Ramos (cell line): ENCODE results near the gene TENT4B.

Source experiments
- in situ Hi-C: fragments of 300-500 bp; cut with MboI; formaldehyde crosslinking; loops from one replicate; pipeline ENCODE4 v1.14.3; 2022; ENCODE audit warnings: low sequenced_read_pairs; ENCODE audit not compliant: unreplicated experiment

TENT4B gene

DNA sequence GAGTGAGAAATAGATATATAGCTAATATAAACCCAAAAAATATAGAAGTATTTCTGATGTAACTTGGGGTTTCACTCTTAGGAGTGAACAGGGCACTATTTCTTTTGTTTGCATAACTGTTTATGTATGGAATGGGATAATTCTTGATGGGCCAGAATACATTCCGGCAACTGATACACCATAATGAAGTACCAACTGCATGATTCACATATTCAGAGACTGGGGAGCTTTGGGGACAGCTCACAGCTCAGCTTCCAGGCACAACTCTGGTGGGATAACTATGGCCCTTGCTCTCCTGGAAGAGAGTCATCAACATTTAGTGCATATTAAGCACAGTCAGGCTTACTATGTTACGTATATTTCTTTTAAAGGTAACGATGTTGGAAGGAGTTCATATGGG is 71.2 kb downstream of the TENT4B start:
- in situ Hi-C loops, result no loop called here

DNA sequence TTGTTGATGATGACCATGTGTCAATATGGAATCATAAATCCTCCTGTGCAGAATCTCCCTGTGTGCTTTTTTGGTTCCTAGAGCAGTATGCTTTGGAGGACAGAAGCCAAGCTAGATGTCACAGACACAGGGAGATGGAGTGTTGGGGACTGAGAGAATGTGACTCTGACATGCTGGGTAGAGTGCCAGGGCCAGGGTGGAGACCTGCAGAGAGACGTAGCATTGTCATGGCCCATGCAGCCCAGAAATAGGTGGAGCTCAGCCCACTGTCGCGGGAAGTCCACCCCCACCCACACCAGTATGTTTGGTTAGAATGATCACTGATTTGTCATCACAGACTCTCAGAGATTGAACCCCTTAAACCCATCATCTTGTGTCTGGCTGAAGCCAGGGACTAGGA is 74.0 kb downstream of the TENT4B start:
- in situ Hi-C loops, result loop anchor here (25.0 kb wide), 1 partner anchor 435 kb away; no protein-coding TSS in a partner anchor

DNA sequence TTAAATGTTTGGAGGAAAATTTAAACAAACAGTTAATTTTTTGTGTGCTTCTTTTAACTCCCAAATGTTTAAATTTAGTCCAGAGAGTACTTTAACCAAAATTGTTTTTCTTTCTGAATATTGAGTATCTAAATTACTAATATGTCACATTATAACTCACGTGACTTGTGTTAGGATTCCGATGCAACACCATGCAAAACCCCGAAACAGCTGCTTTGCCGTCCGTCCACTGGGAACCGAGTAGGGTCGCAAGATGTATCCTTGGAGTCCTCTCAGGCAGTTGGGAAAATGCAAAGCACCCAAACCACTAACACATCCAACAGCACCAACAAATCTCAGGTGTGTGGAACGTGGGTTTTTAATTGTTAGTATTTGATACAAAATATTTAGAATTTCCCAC is 74.6 kb downstream of the TENT4B start:
- in situ Hi-C loops, result loop anchor here (25.0 kb wide), 1 partner anchor 435 kb away; no protein-coding TSS in a partner anchor

DNA sequence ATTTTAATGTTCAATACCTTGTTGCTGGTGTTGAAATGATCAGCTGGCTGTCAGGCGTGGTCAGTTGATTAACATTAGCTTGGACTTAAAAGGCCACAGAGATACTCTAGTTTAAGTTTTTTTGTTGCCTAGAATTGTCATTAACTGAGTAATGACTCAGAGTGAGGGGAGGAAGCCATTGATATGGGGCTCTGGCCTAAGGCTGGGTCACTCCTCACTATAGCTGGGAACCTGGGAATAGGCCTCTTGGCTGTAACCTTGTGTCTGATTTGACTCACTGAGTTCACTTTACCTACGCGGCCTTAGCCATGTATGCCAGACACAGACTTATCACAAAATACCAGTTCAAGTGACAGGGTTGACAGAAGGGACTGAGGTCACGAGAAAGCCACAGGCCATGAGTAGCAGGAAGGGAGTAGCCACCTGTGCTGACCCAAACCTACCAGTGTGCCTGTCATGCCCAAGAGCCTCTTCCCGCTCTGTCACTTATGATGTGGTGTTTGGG is 75.3 kb downstream of the TENT4B start:
- in situ Hi-C loops, result loop anchor here (25.0 kb wide), 1 partner anchor 434 kb away; no protein-coding TSS in a partner anchor

DNA sequence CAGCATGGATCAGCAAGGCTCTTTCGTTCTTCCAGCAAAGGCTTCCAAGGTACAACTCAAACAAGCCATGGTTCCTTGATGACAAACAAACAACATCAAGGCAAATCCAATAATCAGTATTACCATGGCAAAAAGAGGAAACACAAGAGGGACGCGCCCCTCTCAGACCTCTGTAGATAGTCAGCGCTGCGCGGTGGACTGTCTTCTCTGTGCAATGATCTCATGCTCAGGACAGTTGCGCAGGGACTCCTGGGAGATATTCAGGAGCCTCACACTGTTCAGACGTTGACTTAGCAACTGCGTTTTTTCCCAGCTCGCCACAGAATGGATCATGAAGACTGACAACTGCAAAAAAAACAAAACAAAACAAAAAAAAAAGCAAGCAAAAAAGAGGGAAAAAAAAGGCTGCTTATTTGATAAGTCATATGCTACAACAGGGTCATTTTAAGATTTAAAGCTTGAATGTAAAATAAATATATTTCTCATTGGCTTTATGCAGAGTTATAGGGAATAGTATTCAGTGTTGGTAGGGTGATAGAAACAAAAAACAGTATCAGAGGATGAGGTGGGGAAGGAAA is 76.1 kb downstream of the TENT4B start:
- in situ Hi-C loops, result loop anchor here (25.0 kb wide), 1 partner anchor 433 kb away; no protein-coding TSS in a partner anchor

DNA sequence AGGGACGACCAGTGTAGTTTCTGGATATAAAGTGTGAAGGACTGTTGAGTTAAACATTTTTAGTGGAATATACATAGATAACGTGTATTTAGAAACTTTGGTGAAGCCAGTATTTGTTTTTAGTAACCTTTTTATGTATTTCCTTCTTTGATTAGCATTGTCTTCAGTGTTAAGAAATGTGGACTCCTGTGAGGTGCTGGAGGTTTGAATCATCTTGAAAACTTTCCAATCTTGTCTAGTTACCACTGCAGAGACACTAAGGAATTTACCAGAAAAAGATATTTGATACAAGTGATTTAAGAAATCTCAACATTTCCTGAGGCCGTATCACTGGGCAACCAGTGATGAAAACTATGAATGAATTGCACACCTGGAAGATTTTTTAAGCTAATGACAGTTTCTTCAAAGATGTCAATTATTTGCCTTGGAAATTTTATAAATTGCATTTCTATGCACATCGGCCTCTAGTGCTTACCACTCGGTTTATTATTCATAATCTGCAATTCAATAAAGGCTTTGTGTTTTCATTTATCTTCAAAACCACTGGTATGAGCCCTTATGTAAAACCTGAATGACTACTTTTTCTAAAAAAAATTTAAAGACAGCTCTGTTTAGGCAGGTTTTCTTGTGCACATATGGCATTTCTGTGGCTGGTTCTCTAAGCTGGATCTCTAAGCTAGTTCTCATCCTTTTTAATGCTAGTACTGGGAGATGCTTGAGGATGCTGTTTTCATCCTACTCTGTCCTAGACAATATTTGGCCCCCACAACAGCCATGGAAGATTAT is 81.9 kb downstream of the TENT4B start:
- in situ Hi-C loops, result loop anchor here (5.0 to 25.0 kb wide), 2 partner anchors 47 to 427 kb away; no protein-coding TSS in a partner anchor

DNA sequence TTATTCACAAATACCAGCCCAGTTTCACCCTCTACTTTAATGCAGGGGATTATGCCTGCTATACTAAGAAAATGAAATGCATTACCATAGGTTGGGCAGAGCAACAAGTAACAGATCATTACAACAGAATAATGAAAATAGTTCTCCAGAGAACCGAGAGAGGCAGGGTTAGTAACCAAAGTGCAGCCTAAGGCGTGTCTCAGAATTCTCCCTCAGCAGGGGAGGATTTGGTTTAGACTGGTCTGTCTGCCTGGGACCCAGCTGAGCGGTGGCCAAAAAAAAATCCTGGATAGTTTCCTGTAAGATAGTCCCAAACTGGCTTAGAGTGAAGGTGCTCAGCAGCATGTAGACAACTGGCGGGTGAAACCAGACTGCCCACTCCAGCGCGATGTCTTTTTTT is 82.5 kb downstream of the TENT4B start:
- in situ Hi-C loops, result loop anchor here (25.0 kb wide), 1 partner anchor 427 kb away; no protein-coding TSS in a partner anchor

DNA sequence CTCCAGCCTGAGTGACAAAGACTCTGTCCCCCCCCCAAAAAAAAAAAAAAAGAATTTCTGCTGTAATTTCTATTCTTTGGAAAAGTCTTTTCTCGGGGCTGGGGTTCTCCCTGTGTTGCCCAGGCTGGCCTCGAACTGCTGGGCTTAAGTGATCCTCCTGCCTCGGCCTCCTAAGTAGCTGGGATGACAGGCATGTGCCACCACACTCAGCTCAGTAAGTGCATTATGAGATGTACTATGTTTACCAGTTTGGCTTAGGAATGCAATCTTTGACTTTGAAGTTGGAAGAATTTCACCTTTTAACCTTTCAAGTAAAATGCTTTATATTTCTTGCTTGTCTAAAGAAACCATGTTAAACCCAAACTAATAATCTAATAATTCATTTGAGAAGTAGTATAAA is 85.2 kb downstream of the TENT4B start:
- in situ Hi-C loops, result loop anchor here (25.0 kb wide), 1 partner anchor 424 kb away; no protein-coding TSS in a partner anchor

DNA sequence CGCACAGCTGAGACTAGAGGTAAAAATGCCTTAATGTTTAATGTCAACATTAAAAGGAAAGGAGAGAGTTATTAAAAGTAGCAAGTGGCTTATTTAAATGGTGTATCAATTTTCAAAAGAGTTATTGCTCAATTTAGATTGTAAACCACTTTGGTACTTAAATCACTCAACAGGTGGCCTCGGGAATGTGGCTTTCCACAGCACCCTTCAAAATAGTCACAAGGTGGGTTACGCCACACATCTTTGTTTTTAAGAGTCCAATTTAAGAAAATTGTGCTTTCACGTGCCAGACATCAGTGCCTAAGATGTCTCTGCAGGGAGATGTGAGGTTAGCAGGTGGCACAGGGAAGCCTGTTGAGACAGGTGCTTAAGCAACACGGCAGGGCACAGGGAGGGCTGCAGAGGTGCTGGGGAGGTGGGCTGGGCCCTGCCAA is 85.8 kb downstream of the TENT4B start:
- in situ Hi-C loops, result loop anchor here (25.0 kb wide), 1 partner anchor 423 kb away; no protein-coding TSS in a partner anchor

DNA sequence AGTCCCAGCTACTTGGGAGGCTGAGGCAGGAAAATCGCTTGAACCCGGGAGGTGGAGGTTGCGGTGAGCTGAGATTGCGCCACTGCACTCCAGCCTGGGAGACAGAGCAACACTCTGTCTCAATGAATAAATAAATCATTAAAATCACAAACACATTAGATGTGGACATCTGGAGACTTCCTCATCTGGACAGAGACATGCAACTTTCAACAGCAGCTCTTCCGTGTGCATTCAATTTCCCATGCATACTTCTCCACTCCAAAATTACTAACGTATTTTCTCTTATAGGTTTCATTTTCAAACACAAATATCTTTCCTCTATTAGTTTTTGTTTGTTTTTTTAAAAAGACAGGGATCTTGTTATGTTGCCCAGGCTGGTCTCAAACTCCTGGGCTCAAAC is 89.9 kb downstream of the TENT4B start:
- in situ Hi-C loops, result loop anchor here (25.0 kb wide), 1 partner anchor 419 kb away; no protein-coding TSS in a partner anchor

DNA sequence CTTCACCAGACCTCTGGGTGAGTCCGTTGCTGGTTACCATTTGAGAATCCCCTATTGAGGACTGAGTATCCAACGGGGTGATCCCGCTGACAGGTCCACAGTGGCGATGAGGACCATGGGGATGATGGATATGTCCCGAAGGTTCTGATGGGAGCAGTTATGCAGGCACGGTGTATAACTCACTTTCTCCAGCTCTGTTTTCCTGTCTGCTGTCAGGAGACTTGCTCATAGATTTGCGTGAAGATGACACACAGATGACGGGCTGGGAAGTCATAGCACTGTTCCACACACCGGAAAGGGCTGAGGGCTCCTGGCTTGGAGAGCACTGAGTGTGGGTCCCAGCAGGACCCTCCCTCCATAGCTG is 91.0 kb downstream of the TENT4B start:
- in situ Hi-C loops, result loop anchor here (25.0 kb wide), 1 partner anchor 418 kb away; no protein-coding TSS in a partner anchor

DNA sequence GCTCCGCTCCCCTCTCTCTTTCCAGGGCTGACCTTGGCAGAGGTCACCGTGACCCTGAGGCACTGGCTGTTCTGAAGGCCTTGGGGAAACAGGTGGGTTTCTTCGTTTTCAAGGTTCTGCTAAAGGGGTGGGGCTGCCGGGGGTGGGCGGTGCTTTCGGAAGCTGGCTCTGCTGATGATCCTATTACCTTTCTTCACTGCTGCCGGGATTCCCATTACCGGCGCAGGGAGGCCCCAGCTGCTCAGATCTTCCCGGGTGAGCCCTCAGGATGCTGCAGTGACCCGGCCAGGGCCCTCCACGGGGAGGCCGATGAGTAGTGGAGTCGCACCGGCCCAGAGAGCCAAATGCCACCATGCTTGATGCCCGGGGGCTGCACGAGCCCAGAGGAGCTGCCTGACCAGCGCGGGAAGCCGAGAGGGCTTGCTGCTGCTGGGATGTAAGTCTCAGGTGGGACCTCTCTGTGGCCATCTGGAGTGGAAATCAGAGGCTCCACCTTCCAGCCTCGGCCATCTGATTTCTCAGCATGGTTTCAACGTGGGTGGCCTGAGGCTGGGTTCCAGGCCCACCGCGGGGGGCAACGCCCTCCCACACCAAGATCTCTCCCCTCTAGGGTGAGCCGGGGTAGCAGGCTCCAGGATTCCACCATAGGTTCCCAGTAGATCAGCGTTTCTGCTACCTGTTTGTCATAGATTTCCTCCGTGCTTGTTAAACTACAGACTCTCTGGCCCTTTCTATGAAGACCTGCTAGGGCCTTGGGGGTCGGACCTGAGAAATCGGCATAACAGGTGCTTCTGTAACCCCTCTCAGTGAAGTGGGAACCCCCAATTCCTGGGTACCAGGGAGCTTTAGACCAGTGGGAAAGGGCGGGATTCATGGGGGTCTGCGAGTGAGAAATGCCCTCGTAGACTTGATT is 91.7 kb downstream of the TENT4B start:
- in situ Hi-C loops, result loop anchor here (25.0 kb wide), 1 partner anchor 418 kb away; no protein-coding TSS in a partner anchor

DNA sequence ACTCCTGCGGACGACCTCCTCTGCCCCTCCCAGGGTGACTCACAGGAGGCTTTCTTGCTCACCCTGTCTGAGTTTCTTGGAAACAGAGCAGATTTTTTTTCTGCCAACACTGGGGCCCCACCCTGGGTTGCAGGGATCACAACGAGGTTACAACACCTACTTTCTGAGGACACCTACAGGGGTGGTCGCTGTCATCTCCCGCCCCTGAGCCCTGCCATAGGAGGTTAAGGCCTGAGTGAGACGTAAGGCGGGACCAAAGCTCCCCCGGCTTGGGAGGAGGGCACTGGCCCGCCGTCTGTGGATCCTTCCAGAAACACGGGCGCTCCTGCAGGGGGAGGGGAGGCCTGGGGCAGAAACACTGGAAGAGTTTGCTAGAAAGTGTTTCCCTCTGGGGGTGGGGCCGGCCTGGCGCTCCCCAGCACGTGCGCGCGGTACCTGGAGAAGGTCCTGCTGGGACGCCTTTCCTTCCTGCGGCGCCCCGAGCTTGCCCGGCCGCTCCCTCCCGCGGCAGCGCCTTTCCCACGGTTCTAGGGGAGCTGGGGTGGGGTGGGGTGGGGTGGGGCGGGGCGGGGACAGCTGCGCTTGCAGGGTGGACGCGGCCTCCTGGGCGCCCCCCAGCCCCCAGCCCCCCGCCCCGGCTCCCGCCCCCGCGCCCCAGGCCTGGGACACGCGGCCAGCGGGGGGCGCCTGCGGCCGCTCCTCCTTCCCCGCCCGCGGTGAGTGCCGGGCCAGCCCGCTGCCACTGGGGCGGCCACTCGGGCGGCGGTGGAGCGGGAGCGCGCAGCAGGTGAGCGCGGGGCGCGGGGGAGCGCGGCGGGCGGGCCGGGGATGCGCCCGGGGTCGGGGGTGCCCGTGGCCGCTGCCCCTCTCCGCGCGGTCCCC is 92.6 kb downstream of the TENT4B start:
- in situ Hi-C loops, result loop anchor here (25.0 kb wide), 1 partner anchor 417 kb away; no protein-coding TSS in a partner anchor

DNA sequence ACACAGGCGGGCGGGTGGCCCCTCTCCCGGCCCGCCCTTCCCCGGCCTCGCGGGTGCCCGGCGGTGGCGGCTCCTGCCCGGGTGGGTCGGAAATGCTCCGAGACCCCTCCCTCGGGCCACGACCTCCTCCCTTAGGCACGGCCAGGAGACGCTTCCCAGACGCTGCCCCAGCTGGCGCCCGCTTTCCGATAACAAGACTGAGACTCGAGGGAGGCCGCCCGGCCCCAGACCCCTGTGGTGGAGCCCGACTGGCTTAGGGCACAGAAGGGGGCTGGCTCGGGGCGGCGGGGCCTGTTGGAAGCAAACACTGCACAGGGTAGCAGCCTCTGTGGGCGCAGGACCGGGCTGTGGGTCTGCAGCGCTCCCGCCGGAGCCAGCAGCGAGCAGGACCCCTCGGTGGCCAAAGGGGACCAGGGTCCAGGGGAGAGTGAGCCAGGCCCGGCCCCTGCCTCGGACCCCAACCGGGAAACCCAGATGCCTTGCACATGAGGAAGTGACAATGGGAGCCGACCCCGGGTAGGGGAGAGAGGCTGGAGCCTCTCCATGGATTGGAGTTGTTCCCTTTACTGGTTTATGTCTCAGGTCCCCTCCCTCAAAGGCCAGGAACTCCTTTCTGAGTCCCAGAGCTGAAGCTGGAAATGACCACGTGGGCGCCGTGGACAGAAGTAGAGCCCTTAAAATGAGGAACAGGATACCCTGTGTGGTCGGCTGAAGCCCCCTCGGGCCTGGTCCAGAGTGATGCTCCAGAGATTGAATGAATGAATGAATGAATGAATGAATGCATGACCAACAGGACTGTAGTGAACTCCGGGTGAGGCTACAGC is 93.4 kb downstream of the TENT4B start:
- in situ Hi-C loops, result loop anchor here (25.0 kb wide), 1 partner anchor 416 kb away; no protein-coding TSS in a partner anchor

DNA sequence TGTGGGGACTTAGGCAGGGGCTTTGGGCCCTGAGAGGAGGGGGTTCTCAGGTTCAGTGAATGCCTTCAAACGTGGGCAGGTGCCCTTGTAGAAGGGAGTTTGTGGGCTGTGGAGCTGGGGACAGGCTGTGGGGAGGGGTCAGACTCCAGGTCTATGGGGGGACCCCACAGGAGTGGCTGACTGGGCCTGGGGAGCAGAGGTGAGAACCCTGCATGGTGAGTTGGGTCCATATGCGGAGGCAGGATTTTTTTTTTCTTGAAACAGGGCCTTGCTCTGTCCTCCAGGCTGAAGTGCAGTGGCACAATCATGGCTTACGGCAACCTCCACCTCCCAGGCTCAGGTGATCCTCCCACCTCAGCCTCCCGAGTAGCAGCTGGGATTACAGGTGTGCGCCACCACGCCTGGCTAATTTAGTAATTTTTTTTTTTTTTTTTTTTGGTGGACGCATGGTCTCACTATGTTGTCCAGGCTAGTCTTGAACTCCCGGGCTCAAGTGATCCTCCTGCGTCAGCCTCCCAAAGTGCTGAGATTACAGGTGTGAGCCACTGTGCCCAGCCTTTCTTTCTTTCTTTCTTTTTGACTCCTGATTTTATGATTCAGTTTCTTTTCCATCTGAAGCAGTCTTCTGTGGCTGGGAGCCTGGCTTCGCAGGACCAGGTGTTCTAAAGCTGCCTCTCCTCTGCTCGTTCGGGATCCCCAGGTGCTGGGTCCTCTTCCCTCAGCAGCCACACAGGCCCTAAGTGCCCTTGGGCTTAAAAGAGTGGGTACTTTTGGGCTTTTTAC is 94.2 kb downstream of the TENT4B start:
- in situ Hi-C loops, result loop anchor here (25.0 kb wide), 1 partner anchor 415 kb away; no protein-coding TSS in a partner anchor

DNA sequence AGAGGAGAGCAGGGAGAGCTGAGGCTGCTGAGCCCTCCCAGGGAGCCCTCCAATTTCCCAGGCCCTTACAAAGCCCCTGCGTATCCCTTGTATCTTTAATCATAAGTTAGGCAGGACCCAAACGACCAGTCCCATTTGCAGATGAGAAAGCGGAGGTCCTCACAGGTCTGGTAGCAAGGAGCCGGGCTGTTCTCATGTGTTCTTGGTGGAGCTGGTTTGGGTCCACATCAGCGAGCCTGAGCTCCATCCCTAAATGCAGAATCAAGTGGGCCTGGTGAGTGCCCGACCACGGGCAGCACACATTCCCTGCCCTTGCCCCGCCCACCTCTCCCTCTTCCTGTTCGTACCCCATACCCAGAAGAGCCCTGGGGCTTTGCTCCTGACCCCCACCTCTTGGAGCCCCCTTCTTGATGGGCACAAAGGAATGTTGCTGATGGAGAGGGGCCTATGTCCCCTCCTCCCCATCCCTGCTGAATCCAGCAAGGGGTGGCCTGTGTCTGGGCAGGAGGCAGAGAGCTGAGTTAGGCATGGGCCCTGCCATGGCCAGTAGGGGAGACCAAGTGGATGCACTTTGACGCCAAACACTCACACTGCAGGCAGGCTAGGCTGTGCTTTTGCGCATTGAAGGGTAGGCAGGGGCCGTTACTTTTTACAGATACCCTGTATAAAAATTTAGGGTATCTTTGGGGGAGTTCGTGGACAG is 95.0 kb downstream of the TENT4B start:
- in situ Hi-C loops, result loop anchor here (25.0 kb wide), 1 partner anchor 414 kb away; no protein-coding TSS in a partner anchor
